Urinary bladder (tissue), 4 donors: ENCODE data around the gene ACADM. TPM values are rescaled to one million over a fixed set of nuclear protein-coding genes. Genes with fewer than 3 reads are reported as not detected.
"Not testable (repeated sequence)": the region's sequence is repeated elsewhere in the genome, so short reads cannot be mapped to it uniquely, and the experiment has no call there.

Experiments used
- DNase-seq: peaks from one replicate; pipeline ENCODE4 v3.0.0-alpha.2; 2015; ENCODE audit errors: extremely low spot score
- H3K27ac ChIP-seq: one replicate; pipeline ENCODE4 v1.5.1; 2013; ENCODE audit warnings: low read depth, mild to moderate bottlenecking, moderate library complexity
- H3K36me3 ChIP-seq: one replicate; pipeline ENCODE4 v1.6.1; 2013; ENCODE audit warnings: mild to moderate bottlenecking, moderate library complexity; ENCODE audit not compliant: insufficient read depth
- H3K4me1 ChIP-seq: one replicate; pipeline ENCODE4 v1.6.1; 2013; ENCODE audit warnings: mild to moderate bottlenecking, moderate library complexity; ENCODE audit not compliant: insufficient read depth
- H3K4me3 ChIP-seq: one replicate; pipeline ENCODE4 v1.5.1; 2013; ENCODE audit warnings: low read depth, low read length
- WGBS: extraction: QIAGEN DNeasy Blood & Tissue Kit; methylation state at CpG from one replicate; pipeline ENCODE4 v1.1.7; 2013; 5-methylcytosine and 5-hydroxymethylcytosine counted together
- polyA plus RNA-seq: library from polyadenylated mRNA; stranded (reverse); fragments of 200-250 nt; gene quantifications from one replicate; pipeline ENCODE4 v1.2.3, GENCODE V29; 2013
- total RNA-seq: library from RNA; depleted of rRNA; stranded (reverse); fragments of >200 nt; gene quantifications from one replicate; pipeline ENCODE4 v1.2.3, GENCODE V29; 2014
- donor health status: healthy with polysubstance abuse.
- donor health status: healthy.

Gene ACADM
- total and polyA plus RNA-seq, 2 donors, result 36.8 to 90.3 TPM

GRCh38 chr1:75722966-75723365, 1.5 kb upstream of the ACADM start:
- no peak overlapping the region for H3K4me3 ChIP-seq

GRCh38 chr1:75723989-75724471, 479 bp upstream of the ACADM start:
- WGBS, result 1% methylated on average over 30 of the region's 30 CpGs
- DNase-seq, result peak; percentile 31
- H3K27ac ChIP-seq, result peak overlapping the region; percentile 87
- H3K4me3 ChIP-seq, result peak overlapping the region; percentile 75
- H3K4me1 ChIP-seq, result no peaks in the 10 kb centered on the region
- H3K36me3 ChIP-seq, result no peaks in the 10 kb centered on the region

More at GRCh38 chr1:75722966-75723365, 1.5 kb upstream of the ACADM start:
- WGBS, result 97% methylated on average over 9 of the region's 9 CpGs
- H3K4me1 ChIP-seq, result no peaks in the 10 kb centered on the region
- H3K27ac ChIP-seq, result no peak overlapping the region
- DNase-seq, result no peak
- H3K36me3 ChIP-seq, result no peaks in the 10 kb centered on the region

GRCh38 chr1:75725266-75725665, 757 bp downstream of the ACADM start:
- 7% methylated on average over 1 of the region's 1 CpG for WGBS

GRCh38 chr1:75725861-75726361, 1.4 kb downstream of the ACADM start:
- Histone ChIP-seq H3K27ac (no peak overlapping the region), H3K36me3 (no peaks in the 10 kb centered on the region), H3K4me3 (peak overlapping the region; percentile 75), H3K4me1 (no peaks in the 10 kb centered on the region)
- 69% methylated on average over 11 of the region's 11 CpGs for WGBS
- DNase-seq, result no peak

More at GRCh38 chr1:75725266-75725665, 757 bp downstream of the ACADM start:
- Histone ChIP-seq H3K4me3 (peak overlapping the region; percentile 75), H3K4me1 (no peaks in the 10 kb centered on the region), H3K27ac (no peak overlapping the region), H3K36me3 (no peaks in the 10 kb centered on the region)
- no peak for DNase-seq

GRCh38 chr1:75727571-75727970, 3.1 kb downstream of the ACADM start:
- Histone ChIP-seq H3K36me3 (no peaks in the 10 kb centered on the region), H3K4me3 (no peak overlapping the region), H3K27ac (no peak overlapping the region), H3K4me1 (no peaks in the 10 kb centered on the region)
- WGBS, result 83% methylated on average over 3 of the region's 3 CpGs
- DNase-seq, result no peak

GRCh38 chr1:75730432-75730831, 5.9 kb downstream of the ACADM start:
- no peak overlapping the region for H3K4me3 ChIP-seq
- H3K27ac ChIP-seq, result no peak overlapping the region
- WGBS, result 48% methylated on average over 2 of the region's 2 CpGs
- H3K4me1 ChIP-seq, result no peaks in the 10 kb centered on the region
- H3K36me3 ChIP-seq, result no peaks in the 10 kb centered on the region
- DNase-seq, result no peak

- H3K36me3 ChIP-seq, result no peaks in the 10 kb centered on the region
- DNase-seq, result no peak
- H3K4me3 ChIP-seq, result no peak overlapping the region
- no peak overlapping the region for H3K27ac ChIP-seq
- H3K4me1 ChIP-seq, result no peaks in the 10 kb centered on the region
- 89% methylated on average over 4 of the region's 4 CpGs for WGBS
Measured at GRCh38 chr1:75731881-75732280, 7.4 kb downstream of the ACADM start.

- no peak overlapping the region for H3K27ac ChIP-seq
- no peaks in the 10 kb centered on the region for H3K4me1 ChIP-seq
- no peak overlapping the region for H3K4me3 ChIP-seq
- no peak for DNase-seq
- no peaks in the 10 kb centered on the region for H3K36me3 ChIP-seq
- WGBS, result 49% methylated on average over 1 of the region's 1 CpG
Measured at GRCh38 chr1:75732703-75733102, 8.2 kb downstream of the ACADM start.

GRCh38 chr1:75733661-75734060, 9.2 kb downstream of the ACADM start:
- 93% methylated on average over 5 of the region's 5 CpGs for WGBS

GRCh38 chr1:75736016-75736415, 11.5 kb downstream of the ACADM start:
- Histone ChIP-seq H3K36me3 (no peaks in the 10 kb centered on the region), H3K4me3 (no peak overlapping the region), H3K4me1 (no peaks in the 10 kb centered on the region), H3K27ac (no peak overlapping the region)
- DNase-seq, result no peak
- WGBS, result 70% methylated on average over 1 of the region's 1 CpG

More at GRCh38 chr1:75733661-75734060, 9.2 kb downstream of the ACADM start:
- no peaks in the 10 kb centered on the region for H3K36me3 ChIP-seq
- H3K4me3 ChIP-seq, result no peak overlapping the region
- no peak for DNase-seq
- H3K4me1 ChIP-seq, result no peaks in the 10 kb centered on the region
- no peak overlapping the region for H3K27ac ChIP-seq

- 92% methylated on average over 6 of the region's 6 CpGs for WGBS
- Histone ChIP-seq H3K4me1 (no peaks in the 10 kb centered on the region), H3K27ac (no peak overlapping the region), H3K36me3 (no peaks in the 10 kb centered on the region), H3K4me3 (no peak overlapping the region)
- no peak for DNase-seq
Measured at GRCh38 chr1:75742047-75742625, 17.6 kb downstream of the ACADM start.

GRCh38 chr1:75745276-75745675, 20.8 kb downstream of the ACADM start:
- Histone ChIP-seq H3K4me1 (no peaks in the 10 kb centered on the region), H3K4me3 (no peak overlapping the region), H3K36me3 (peaks cover 2% of the 10 kb centered on the region), H3K27ac (no peak overlapping the region)
- 90% methylated on average over 4 of the region's 4 CpGs for WGBS
- no peak for DNase-seq

GRCh38 chr1:75757210-75757609, 32.7 kb downstream of the ACADM start:
- H3K36me3 ChIP-seq, DNase-seq, H3K4me3 ChIP-seq, H3K27ac ChIP-seq, H3K4me1 ChIP-seq: not testable (repeated sequence)

- not testable (repeated sequence) for H3K4me3 ChIP-seq, H3K36me3 ChIP-seq, H3K27ac ChIP-seq, H3K4me1 ChIP-seq, DNase-seq
- WGBS, result 97% methylated on average over 4 of the region's 4 CpGs
Measured at GRCh38 chr1:75758543-75758942, 34.0 kb downstream of the ACADM start.
